Measurements from ENCODE around the gene PYGB.
"Not testable (repeated sequence)": the region's sequence is repeated elsewhere in the genome, so short reads cannot be mapped to it uniquely, and the experiment has no call there.

PYGB gene

GRCh38 chr20:25249198-25249931 lies 1.5 kb downstream of the PYGB start:
- DNase-seq: no peak

GRCh38 chr20:25250508-25250907 lies 2.6 kb downstream of the PYGB start:
- DNase-seq: no peak

DNA sequence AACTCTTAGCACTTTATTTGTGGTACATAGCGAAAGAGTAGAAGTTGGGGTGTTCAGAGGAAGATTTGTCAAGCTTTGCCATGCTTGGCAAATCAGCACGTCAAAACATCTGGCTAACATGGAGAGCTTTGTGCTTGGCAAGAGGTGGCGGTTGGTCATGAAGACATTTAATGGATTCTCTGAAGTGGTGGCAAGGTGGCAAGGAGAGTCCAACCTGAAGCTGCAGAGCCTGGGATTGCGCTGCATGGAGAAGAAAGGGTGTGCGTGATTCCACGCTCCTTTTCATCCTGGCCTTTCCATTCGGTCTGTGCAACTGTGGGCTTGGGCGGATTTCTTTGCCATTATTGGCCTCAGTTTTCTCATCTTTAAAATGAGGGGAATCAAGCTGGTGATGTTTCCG lies 3.1 kb downstream of the PYGB start:
- DNase-seq: no peak

DNA sequence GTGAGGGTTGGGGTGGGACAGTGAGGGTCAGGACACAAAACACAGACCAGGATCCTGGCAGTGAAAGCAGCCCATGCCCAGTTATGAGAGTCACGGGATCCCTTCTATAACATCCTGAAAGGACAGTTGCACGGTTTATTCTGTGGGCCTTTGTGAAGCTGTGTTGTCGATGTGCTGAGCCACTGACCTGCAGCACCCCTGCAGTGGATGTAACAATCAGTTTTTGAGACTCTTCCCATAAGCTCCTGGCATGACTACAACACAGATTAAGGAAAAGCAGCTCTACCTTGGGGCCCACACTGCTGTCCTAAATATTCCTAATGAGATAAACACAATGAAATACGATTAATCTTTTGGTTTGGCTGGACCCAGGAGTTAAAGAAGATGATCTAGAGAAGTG lies 3.7 kb downstream of the PYGB start:
- DNase-seq: no peak

DNA sequence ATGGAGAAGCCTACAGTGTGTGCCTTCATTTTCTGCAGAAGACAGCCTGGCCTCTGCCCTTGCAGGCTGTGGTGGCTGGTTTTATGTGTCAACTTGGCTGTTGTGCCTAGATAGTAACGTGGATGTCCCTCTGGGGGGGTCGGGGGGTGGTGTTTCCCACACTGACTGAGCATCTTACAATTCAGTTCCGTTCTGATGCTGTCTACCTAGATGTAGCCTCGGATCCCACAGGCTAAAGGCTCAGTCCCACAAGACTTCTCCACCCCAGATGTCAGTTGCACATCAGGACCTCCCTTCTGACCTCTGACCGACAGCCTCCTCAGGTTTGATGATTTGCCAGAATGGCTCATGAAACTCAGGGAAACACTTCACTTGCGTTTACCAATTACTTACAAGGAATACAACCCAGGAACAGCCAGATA lies 4.4 kb downstream of the PYGB start:
- no peak for DNase-seq

DNA sequence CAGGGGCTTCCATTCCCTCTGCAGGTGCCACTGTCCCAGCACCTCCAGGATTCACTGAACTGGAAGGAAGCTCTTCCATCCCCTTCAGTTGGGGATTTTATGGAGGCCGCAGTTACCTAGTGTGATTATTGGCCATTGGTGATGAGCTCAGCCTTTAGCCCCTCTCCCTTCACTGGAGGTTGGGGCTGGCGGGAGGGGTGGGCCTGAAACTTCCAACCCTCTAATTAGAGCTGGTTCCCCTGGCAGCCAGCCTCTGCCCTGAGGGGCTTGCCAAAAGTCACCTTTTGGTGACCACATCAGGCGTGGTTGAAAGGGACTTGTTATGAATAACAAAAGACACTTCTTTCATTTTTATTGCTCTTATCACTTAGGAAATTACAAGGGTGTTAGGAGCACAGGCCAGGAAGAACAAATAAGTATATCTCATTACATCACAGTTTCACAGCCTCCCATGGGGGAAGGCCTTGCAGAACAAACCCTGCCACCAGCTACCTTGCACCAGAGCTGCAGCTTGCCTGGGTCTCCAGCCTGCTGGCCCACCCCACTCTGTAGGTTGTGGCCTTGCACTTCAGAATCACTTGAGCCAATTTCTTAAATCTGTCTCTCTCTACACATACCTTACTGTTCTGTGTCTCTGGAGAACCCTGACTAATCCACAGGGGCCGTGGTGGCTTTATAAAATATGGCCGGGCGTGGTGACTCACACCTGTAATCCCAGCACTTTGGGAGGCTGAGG lies 5.0 kb downstream of the PYGB start:
- DNase-seq: peak; percentile 13 to 58

GRCh38 chr20:25253606-25254275 lies 5.9 kb downstream of the PYGB start:
- DNase-seq: no peak

- no peak for DNase-seq
These were observed 6.7 kb downstream of the PYGB start for GRCh38 chr20:25254571-25254970.

GRCh38 chr20:25254986-25255680 lies 7.2 kb downstream of the PYGB start:
- no peak for DNase-seq

DNA sequence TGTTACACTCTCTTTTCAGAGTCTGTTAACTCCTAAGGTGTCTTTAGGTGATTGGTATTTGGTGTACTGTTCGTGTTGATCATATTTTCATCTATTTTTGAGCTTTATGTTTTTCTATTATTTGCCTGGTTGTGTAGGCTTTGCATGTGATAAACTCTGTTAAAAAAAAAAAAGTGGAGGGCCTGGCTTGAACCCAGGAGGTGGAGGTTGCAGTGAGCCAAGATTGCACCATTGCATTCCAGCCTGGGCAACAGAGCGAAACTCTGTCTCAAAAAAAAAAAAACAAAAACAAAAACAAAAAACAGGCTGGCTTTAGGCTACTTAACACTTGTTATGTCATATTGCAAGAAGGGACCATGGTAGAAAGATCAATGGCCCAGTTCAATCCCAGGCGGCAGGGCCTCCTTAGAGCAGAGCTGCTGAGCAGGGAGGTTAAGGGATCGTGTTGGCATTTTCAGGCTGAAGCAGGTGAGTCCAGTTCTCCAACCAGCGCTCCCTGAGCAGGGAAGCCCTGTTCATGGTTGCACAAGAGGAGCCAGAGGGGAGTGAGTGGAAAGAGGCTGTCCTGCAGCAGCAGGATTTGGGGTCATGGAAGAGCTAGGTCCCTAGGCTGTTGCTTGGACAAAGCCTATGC lies 8.5 kb downstream of the PYGB start:
- no peak for DNase-seq

DNA sequence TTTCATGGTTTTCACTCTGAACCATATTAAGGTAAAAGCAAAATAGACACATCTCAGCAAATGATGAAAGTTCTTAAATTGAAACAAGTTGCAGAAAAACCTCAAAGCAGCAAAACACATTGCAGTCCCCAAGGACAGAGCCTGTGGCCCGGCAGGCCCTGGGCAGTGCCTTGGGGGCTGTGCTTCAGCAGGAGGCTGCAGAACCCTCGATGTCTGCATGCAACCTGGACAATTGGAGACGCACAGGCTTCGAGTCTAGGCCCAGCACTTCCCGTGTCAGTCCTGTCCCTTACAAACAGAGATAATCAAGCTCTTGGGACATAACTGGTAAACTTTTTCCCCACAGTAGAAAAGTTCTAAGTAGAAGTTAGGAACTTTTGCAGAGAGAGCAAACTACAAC lies 9.2 kb downstream of the PYGB start:
- DNase-seq: no peak

DNA sequence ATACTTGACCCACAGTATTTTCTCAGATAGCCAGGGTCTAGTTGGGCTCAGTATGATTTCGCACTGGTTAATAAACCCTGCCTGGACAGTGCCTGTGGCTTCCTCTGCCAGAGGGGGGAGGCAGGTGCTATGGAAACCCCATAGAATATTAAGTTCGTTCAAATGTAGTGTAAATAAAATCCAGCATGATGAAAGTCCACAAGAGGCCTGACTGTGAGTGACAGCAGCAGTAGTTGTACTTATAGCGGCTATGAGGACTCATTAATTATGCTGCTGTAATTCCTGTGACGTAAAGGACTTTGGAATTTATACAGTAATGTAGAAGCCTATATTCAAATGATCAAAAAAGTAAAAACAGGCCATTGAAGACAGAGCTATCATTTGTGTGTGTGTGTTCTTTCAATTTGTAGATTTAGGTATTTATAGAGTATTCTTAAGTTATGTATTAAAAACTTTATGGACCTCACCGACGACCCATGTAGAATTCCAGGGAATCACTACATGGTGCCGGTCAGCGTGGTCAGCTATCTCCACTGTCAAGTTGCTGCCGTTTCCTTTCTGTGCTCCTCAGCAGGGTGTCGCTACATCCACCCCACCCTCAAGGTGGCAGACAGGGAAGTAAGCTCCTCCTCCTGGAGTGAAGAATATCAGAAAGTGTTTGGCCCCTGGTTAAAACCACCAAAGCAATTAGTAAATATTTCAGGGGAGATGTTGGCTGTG lies 10.0 kb downstream of the PYGB start:
- DNase-seq: no peak

GRCh38 chr20:25258476-25258805 lies 10.6 kb downstream of the PYGB start:
- DNase-seq: no peak

- DNase-seq: no peak
These were observed 10.9 kb downstream of the PYGB start for GRCh38 chr20:25258828-25259227.

GRCh38 chr20:25259358-25259757 lies 11.5 kb downstream of the PYGB start:
- DNase-seq: no peak

- DNase-seq: no peak
These were observed 11.9 kb downstream of the PYGB start for GRCh38 chr20:25259788-25260254.

DNA sequence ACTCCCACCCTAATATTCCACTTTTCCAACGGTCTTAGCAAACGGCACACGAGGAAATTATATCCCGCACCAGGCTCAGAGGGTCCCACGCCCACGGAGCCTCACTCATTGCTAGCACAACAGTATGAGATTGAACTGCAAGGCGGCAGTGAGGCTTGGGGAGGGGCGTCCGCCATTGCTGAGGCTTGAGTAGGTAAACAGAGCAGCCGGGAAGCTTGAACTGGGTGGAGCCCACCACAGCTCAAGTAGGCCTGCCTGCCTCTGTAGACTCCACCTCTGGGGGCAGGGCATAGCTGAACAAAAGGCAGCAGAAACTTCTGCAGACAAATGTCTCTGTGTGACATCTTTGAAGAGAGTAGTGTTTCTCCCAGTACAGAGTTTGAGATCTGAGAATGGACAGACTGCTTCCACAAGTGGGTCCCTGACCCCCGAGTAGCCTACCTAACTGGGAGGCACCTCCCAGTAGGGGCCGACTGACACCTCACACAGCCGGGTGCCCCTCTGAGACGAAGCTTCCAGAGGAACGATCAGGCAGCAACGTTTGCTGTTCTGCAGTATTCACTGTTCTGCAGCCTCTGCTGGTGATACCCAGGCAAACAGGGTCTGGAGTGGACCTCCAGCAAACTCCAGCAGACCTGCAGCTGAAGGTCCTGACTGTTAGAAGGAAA lies 13.0 kb downstream of the PYGB start:
- not testable (repeated sequence) for DNase-seq

DNA sequence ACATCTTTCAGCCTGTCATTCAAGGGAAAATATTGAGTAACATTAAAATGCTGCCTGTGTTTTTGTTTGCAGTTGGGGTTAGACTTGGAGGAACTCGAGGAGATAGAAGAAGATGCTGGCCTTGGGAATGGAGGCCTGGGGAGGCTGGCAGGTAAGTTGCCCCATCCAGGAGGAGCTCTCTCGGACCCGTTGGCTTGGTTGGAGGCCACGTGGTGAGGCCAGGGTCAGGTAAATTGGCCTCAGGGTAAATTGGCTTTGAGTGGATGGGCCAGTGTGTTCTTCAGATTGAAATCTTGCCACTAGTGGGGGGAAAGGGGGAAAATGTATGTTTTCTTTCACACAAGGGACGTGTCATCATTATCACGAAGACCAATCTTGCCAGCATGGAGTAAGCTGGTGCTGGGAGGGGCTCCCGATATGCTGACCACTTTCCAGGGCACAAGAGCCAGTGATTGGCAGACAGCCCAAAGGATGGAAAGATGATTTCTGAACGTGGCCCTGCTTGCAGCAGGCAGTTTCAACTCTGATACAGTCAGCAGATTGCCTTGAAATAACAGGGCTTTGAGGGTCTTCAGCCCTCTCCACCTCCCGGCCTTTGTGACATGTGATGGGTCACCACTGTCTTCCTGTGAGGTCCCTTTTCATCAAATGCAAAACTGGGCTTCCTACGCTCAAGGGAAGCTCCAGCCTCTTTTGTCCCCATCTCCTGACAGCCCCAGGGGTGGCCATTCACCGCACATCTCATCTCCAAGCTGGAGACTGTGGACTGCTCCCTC lies 21.4 kb downstream of the PYGB start:
- DNase-seq: no peak

DNA sequence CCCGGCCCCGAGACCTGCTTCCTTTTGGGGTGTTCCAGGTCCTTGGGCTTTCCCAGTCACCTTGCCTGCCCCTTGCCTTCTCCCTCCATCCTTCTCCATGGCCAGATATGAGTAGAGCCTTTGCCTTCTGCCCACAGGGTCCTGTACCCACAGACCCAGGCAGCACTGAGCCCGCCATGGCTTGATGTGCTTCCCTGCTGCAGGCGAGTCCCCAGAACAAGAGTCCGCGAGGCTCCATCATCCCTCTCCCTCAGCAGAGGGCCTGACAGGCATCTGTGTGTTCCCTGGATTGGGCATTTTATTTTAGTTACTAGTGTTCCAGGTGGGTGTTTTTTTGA lies 21.9 kb downstream of the PYGB start:
- no peak for DNase-seq

DNA sequence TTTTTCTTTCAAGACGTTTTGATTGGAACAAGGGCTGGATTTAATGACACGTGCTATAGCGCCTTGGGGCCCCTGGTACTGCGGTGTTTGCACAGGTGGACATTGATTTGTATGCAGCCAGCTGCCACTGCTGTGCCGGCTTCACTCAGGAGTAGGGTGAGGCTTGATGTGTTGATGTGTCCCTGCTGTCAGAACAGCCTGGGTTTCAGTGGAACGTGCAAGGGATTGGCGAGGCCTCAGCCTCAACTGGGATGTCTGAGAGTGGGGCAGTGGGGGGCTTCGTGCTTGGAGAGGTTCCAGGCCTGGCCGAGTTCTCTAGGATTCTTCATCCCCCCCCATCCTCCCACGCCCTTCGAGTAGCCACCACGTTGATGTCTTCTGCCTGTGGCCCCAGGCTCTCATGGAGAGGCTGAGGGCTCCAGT lies 23.0 kb downstream of the PYGB start:
- DNase-seq: peak; percentile 58 to 87
